ENCODE data around the gene SON.
"Not testable (repeated sequence)": the region's sequence is repeated elsewhere in the genome, so short reads cannot be mapped to it uniquely, and the experiment has no call there.

SON gene

DNA sequence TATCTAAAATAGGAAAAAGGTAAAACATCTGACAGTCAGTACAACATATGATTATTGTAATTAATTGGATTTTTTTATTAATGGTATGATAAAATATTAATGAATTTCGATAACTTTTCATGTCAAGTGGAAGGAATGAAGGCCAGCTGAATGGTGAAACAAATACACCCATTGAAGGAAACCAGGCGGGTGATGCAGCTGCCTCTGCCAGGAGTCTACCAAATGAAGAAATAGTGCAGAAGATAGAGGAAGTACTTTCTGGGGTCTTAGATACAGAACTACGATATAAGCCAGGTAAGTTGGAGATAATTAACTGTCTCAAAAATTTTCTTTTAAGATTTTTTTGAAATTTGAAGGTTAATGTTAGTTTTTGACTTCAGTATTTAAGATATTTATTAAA is 3.2 kb downstream of the SON start:
- no peak for DNase-seq (ENCODE audit: low spot score)

DNA sequence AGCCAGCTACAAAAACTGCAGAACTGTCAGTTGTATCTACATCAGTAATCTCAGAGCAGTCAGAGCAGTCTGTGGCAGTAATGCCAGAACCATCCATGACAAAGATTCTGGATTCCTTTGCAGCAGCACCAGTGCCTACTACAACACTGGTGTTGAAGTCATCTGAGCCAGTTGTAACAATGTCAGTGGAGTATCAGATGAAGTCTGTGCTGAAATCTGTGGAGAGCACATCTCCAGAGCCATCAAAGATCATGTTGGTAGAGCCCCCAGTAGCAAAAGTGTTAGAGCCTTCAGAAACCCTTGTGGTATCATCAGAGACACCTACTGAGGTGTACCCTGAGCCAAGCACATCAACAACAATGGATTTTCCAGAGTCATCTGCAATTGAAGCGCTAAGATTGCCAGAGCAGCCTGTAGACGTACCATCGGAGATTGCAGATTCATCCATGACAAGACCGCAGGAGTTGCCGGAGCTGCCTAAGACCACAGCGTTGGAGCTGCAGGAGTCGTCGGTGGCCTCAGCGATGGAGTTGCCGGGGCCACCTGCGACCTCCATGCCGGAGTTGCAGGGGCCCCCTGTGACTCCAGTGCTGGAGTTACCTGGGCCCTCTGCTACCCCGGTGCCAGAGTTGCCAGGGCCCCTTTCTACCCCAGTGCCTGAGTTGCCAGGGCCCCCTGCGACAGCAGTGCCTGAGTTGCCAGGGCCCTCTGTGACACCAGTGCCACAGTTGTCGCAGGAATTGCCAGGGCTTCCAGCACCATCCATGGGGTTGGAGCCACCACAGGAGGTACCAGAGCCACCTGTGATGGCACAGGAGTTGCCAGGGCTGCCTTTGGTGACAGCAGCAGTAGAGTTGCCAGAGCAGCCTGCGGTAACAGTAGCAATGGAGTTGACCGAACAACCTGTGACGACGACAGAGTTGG is 7.3 kb downstream of the SON start:
- DNase-seq (ENCODE audit: low spot score) = no peak

- DNase-seq (ENCODE audit: low spot score) = no peak
Observed at GRCh38 chr21:33550772-33551660, 8.2 kb downstream of the SON start.

DNA sequence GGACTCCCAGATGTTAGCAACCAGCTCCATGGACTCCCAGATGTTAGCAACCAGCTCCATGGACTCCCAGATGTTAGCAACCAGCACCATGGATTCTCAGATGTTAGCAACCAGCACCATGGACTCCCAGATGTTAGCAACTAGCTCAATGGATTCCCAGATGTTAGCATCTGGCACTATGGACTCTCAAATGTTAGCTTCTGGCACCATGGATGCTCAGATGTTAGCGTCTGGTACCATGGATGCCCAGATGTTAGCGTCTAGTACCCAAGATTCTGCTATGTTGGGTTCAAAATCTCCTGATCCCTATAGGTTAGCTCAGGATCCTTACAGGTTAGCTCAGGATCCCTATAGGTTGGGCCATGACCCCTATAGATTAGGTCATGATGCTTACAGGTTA is 8.8 kb downstream of the SON start:
- no peak for DNase-seq (ENCODE audit: low spot score)

DNA sequence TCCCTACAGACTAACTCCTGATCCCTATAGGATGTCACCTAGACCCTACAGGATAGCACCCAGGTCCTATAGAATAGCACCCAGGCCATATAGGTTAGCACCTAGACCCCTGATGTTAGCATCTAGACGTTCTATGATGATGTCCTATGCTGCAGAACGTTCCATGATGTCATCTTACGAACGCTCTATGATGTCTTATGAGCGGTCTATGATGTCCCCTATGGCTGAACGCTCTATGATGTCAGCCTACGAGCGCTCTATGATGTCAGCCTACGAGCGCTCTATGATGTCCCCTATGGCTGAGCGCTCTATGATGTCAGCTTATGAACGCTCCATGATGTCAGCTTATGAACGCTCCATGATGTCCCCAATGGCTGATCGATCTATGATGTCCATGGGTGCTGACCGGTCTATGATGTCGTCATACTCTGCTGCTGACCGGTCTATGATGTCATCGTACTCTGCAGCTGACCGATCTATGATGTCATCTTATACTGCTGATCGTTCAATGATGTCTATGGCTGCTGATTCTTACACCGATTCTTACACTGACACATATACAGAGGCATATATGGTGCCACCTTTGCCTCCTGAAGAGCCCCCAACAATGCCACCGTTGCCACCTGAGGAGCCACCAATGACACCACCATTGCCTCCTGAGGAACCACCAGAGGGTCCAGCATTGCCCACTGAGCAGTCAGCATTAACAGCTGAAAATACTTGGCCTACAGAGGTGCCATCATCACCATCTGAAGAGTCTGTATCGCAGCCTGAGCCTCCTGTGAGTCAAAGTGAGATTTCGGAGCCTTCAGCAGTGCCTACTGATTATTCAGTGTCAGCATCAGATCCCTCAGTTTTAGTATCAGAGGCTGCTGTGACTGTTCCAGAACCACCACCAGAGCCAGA is 9.5 kb downstream of the SON start:
- no peak for DNase-seq (ENCODE audit: low spot score)

DNA sequence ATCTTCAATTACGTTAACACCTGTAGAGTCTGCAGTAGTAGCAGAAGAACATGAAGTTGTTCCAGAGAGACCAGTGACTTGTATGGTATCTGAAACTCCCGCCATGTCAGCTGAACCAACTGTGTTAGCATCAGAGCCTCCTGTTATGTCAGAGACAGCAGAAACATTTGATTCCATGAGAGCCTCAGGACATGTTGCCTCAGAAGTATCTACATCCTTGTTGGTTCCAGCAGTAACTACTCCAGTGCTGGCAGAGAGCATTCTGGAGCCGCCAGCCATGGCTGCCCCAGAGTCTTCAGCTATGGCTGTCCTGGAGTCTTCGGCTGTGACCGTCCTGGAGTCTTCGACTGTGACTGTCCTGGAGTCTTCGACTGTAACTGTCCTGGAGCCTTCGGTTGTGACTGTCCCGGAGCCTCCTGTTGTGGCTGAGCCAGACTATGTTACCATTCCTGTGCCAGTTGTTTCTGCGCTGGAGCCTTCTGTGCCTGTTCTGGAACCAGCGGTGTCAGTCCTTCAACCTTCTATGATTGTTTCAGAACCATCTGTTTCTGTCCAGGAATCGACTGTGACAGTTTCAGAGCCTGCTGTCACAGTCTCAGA is 10.3 kb downstream of the SON start:
- DNase-seq (ENCODE audit: low spot score) = no peak

DNA sequence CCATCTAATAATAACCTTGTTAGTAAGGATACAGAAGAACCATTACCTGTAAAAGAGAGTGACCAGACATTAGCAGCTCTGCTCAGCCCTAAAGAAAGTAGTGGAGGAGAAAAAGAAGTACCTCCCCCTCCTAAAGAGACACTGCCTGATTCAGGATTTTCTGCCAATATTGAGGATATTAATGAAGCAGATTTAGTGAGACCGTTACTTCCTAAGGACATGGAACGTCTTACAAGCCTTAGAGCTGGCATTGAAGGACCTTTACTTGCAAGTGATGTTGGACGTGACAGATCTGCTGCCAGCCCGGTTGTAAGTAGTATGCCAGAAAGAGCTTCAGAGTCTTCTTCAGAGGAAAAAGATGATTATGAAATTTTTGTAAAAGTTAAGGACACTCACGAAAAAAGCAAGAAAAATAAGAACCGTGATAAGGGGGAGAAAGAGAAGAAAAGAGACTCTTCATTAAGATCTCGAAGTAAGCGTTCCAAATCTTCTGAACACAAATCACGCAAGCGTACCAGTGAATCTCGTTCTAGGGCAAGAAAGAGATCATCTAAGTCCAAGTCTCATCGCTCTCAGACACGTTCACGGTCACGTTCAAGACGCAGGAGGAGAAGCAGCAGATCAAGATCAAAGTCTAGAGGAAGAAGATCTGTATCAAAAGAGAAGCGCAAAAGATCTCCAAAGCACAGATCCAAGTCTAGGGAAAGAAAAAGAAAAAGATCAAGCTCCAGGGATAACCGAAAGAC is 11.6 kb downstream of the SON start:
- no peak for DNase-seq (ENCODE audit: low spot score)

DNA sequence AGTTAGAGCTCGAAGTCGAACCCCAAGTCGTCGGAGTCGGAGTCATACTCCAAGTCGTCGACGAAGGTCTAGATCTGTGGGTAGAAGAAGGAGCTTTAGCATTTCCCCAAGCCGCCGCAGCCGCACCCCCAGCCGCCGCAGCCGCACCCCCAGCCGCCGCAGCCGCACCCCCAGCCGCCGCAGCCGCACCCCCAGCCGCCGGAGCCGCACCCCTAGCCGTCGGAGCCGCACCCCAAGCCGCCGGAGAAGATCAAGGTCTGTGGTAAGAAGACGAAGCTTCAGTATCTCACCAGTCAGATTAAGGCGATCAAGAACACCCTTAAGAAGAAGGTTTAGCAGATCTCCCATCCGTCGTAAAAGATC is 12.1 kb downstream of the SON start:
- no peak for DNase-seq (ENCODE audit: low spot score)

GRCh38 chr21:33557447-33557846 is 14.6 kb downstream of the SON start:
- no peak for DNase-seq (ENCODE audit: low spot score)

DNA sequence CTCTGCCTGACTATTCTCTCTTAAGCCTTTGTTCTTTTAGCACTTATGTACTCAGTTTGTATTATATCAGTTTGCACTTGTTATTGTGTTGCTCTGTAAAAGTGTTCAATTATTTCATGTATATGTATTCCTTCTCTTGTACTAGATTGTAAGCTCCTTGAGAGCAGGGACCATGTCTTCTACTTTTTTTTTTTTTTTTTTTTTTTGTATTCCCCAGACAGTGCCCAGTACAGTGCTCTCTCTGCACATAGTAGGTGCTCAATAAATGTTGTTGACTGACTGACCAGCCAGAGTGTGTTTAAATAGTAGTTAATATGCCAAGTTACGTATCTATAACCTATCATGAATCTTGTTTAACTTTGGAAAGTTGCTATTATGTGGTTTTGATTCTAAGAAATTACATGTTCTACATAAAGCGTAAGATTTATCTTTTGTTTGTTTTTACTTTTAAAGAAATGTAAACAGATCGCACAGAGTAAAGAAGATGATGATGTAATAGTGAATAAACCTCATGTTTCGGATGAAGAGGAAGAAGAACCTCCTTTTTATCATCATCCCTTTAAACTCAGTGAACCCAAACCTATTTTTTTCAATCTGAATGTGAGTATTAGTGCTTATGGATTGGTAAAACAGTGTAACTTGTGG is 16.1 kb downstream of the SON start:
- DNase-seq (ENCODE audit: low spot score) = no peak

- DNase-seq (ENCODE audit: low spot score) = no peak
Observed at GRCh38 chr21:33559813-33560212, 17.0 kb downstream of the SON start.

- DNase-seq (ENCODE audit: low spot score) = no peak
Observed at GRCh38 chr21:33560965-33561364, 18.1 kb downstream of the SON start.

- no peak for DNase-seq (ENCODE audit: low spot score)
Observed at GRCh38 chr21:33561373-33561772, 18.5 kb downstream of the SON start.

DNA sequence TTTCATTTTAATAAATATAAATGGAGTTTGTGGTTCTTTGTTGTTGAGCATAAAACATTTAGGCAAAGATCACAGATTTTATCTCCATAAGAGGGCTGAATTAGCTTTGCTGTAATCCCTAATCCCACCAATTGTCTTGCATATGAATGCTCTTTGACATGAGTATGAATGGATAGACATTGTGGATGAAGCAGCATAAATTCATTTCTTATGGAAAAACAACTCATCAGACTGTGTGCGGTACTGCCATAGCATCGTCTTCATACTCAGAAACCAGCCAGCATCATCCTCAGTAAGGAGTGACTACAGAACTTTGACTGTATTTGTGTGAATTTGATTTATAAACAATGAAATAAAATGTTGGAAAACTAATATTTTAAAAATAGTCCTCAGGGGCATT is 19.6 kb downstream of the SON start:
- DNase-seq (ENCODE audit: low spot score) = no peak

DNA sequence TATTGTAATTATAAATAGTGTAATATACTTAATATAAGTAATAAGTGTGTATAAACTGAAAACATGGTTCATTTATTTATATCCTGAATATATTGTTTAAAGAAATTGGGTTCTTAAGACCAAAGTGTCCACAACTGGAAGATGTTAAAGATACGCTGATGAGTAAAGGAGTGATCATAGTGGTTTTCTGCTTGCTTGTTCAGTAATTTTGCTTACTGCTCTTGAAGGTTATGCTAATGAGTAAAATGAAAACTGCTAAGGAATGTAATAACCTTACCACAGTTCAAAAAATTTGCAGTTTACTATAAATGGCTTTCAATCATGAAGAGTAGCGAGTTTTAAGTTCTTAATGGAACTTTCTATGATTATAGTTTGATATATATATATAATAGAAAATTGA is 23.7 kb downstream of the SON start:
- no peak for DNase-seq (ENCODE audit: low spot score)

GRCh38 chr21:33567914-33568313 is 25.1 kb downstream of the SON start:
- DNase-seq (ENCODE audit: low spot score) = no peak

GRCh38 chr21:33568448-33568847 is 25.6 kb downstream of the SON start:
- no peak for DNase-seq (ENCODE audit: low spot score)

DNA sequence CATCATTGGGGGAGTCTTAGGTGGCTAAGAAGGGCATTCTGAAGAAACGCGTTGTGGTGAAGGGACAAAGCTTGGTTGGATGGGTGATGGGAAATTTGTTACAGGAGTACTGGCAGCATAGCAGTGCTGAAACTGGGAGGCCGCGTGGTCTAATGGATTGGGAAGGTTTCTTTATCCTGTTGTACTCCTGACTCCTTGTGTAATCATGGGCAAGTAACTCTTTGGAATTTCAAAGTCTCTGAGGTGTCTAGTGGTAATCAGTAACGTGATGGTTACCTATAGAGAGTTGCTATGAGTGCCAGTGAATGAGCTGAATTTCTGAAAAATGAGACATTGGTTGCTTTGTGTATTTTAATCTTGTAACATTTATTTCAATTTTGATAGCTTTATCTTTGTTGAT is 27.2 kb downstream of the SON start:
- DNase-seq (ENCODE audit: low spot score) = no peak

- DNase-seq (ENCODE audit: low spot score) = no peak
Observed at GRCh38 chr21:33572350-33572749, 29.5 kb downstream of the SON start.

DNA sequence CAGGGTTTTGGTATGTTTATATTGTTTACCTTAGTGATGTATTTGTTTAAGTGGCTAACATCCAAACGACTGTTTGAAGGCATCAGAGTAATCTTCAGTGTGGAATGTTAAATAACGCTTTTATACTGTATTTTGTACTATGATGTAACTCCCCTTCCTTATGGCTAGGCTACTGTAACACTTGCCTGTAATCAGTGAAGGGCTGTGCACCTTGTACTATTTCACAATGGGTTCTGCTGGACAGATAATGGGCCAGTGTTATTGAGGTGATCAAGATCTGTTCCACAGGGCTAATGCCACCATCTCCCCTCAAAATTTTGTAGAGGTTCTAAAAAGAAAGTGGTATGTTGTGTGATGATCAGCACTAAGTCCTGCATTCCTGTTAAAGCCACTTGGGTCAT is 33.9 kb downstream of the SON start:
- DNase-seq (ENCODE audit: low spot score) = not testable (repeated sequence)
